HG03175 (cell line): Measurements from ENCODE around the gene TRIM44.
"Not testable (repeated sequence)": the region's sequence is repeated elsewhere in the genome, so short reads cannot be mapped to it uniquely, and the experiment has no call there.

Experiments
- ATAC-seq: cut with Tn5 transposase; IDR thresholded peaks from one replicate; pipeline ENCODE4 v1.9.1; 2021; ENCODE audit warnings: mild to moderate bottlenecking, moderate library complexity; ENCODE audit not compliant: unreplicated experiment

TRIM44 gene

GRCh38 chr11:35846874-35847273, 184.3 kb downstream of the TRIM44 start:
- ATAC-seq = no peak

- no peak for ATAC-seq
Measured at GRCh38 chr11:35847473-35847872, 184.9 kb downstream of the TRIM44 start.

GRCh38 chr11:35848616-35849015, 186.0 kb downstream of the TRIM44 start:
- no peak for ATAC-seq

GRCh38 chr11:35850191-35850590, 187.6 kb downstream of the TRIM44 start:
- ATAC-seq = no peak

GRCh38 chr11:35851342-35851741, 188.8 kb downstream of the TRIM44 start:
- no peak for ATAC-seq

- ATAC-seq = no peak
Measured at GRCh38 chr11:35852056-35852455, 189.5 kb downstream of the TRIM44 start.

- no peak for ATAC-seq
Measured at GRCh38 chr11:35853971-35854370, 191.4 kb downstream of the TRIM44 start.

- ATAC-seq = no peak
Measured at GRCh38 chr11:35855671-35856070, 193.1 kb downstream of the TRIM44 start.

GRCh38 chr11:35856259-35856658, 193.7 kb downstream of the TRIM44 start:
- no peak for ATAC-seq

GRCh38 chr11:35856756-35857155, 194.2 kb downstream of the TRIM44 start:
- no peak for ATAC-seq

- no peak for ATAC-seq
Measured at GRCh38 chr11:35857922-35858321, 195.3 kb downstream of the TRIM44 start.

- ATAC-seq = no peak
Measured at GRCh38 chr11:35859301-35859700, 196.7 kb downstream of the TRIM44 start.

- not testable (repeated sequence) for ATAC-seq
Measured at GRCh38 chr11:35860194-35860593, 197.6 kb downstream of the TRIM44 start.

GRCh38 chr11:35861191-35861590, 198.6 kb downstream of the TRIM44 start:
- ATAC-seq = no peak

- ATAC-seq = no peak
Measured at GRCh38 chr11:35862666-35863065, 200.1 kb downstream of the TRIM44 start.

- ATAC-seq = no peak
Measured at GRCh38 chr11:35864131-35864530, 201.6 kb downstream of the TRIM44 start.

GRCh38 chr11:35866601-35867000, 204.0 kb downstream of the TRIM44 start:
- no peak for ATAC-seq
